ENCODE measurements around the gene SLCO3A1. TPM values are rescaled to one million over a fixed set of nuclear protein-coding genes. Genes with fewer than 3 reads are reported as not detected.
A peak's percentile ranks its signal among the peaks of the same experiment; 100 is the strongest.

SLCO3A1 gene
- total RNA-seq, 2 experiments from 2014 or later = 8.5 to 40.0 TPM

GRCh38 chr15:92097474-92098178, 244.1 kb downstream of the SLCO3A1 start:
- no peaks in the 10 kb centered on the region for H4K20me1 ChIP-seq (ENCODE audit: insufficient read depth, low read length)
- ChIA-PET POLR2A (no interaction called here), CTCF (ENCODE audit: unreplicated experiment) (no interaction called here)
- TF ChIP-seq EZH2phosphoT487 (IDR thresholded peaks at IDR 0.05; ENCODE audit: borderline replicate concordance, low read depth, low read length) (no peak), CTCF (conservative IDR thresholded peaks at IDR 0.05; ENCODE audit: low read length) (peak; percentile 73)
- no peak overlapping the region for H2AFZ ChIP-seq (ENCODE audit: low read length)
- H3K4me2 ChIP-seq (ENCODE audit: low read length) = no peak overlapping the region
- H3K4me3 ChIP-seq (ENCODE audit: low read depth, low read length, poor library complexity, severe bottlenecking) = no peak overlapping the region
- H3K79me2 ChIP-seq (ENCODE audit: insufficient read depth, low read depth, low read length) = no peaks in the 10 kb centered on the region
- H3K9me3 ChIP-seq (ENCODE audit: low read length) = no peaks in the 10 kb centered on the region
- peaks cover 19% of the 10 kb centered on the region for H3K4me1 ChIP-seq (ENCODE audit: insufficient read depth, low read length, poor library complexity, severe bottlenecking)
- no peaks in the 10 kb centered on the region for H3K9me2 ChIP-seq (ENCODE audit: insufficient read depth, low read length)
- DNase-seq (ENCODE audit: low spot score) = peak; percentile 44
- H3K36me3 ChIP-seq (ENCODE audit: insufficient read depth, low read length) = peaks cover 16% of the 10 kb centered on the region
- no TSS peak for BruUV-seq (replicated peaks)
- no peak overlapping the region for H3K27ac ChIP-seq (ENCODE audit: low read depth, low read length, poor library complexity, severe bottlenecking)
- intact Hi-C loops (cut with micrococcal nuclease; ENCODE audit: unreplicated experiment) = loop anchor here (2.0 to 5.0 kb wide), 2 partner anchors 285 to 620 kb away; no protein-coding TSS in a partner anchor

GRCh38 chr15:92098869-92099268, 245.4 kb downstream of the SLCO3A1 start:
- Histone ChIP-seq H3K4me1 (ENCODE audit: insufficient read depth, low read length, poor library complexity, severe bottlenecking) (peaks cover 19% of the 10 kb centered on the region), H2AFZ (ENCODE audit: low read length) (no peak overlapping the region), H3K79me2 (ENCODE audit: insufficient read depth, low read depth, low read length) (no peaks in the 10 kb centered on the region), H3K9me3 (ENCODE audit: low read length) (no peaks in the 10 kb centered on the region), H3K27ac (ENCODE audit: low read depth, low read length, poor library complexity, severe bottlenecking) (no peak overlapping the region), H3K9me2 (ENCODE audit: insufficient read depth, low read length) (no peaks in the 10 kb centered on the region), H4K20me1 (ENCODE audit: insufficient read depth, low read length) (no peaks in the 10 kb centered on the region), H3K4me3 (ENCODE audit: low read depth, low read length, poor library complexity, severe bottlenecking) (no peak overlapping the region), H3K36me3 (ENCODE audit: insufficient read depth, low read length) (peaks cover 16% of the 10 kb centered on the region), H3K4me2 (ENCODE audit: low read length) (no peak overlapping the region)
- BruUV-seq (replicated peaks) = no TSS peak
- intact Hi-C loops (cut with micrococcal nuclease; ENCODE audit: unreplicated experiment) = loop anchor here (5.0 kb wide), 1 partner anchor 618 kb away; no protein-coding TSS in a partner anchor
- DNase-seq (ENCODE audit: low spot score) = no peak
- ChIA-PET POLR2A (no interaction called here), CTCF (ENCODE audit: unreplicated experiment) (no interaction called here)
- TF ChIP-seq EZH2phosphoT487 (IDR thresholded peaks at IDR 0.05; ENCODE audit: borderline replicate concordance, low read depth, low read length) (no peak), CTCF (conservative IDR thresholded peaks at IDR 0.05; ENCODE audit: low read length) (no peak)

GRCh38 chr15:92100301-92100700, 246.8 kb downstream of the SLCO3A1 start:
- BruUV-seq (replicated peaks) = no TSS peak
- Histone ChIP-seq H3K4me2 (ENCODE audit: low read length) (no peak overlapping the region), H3K9me3 (ENCODE audit: low read length) (no peaks in the 10 kb centered on the region), H3K4me1 (ENCODE audit: insufficient read depth, low read length, poor library complexity, severe bottlenecking) (peaks cover 18% of the 10 kb centered on the region), H2AFZ (ENCODE audit: low read length) (no peak overlapping the region), H3K4me3 (ENCODE audit: low read depth, low read length, poor library complexity, severe bottlenecking) (no peak overlapping the region), H3K27ac (ENCODE audit: low read depth, low read length, poor library complexity, severe bottlenecking) (no peak overlapping the region), H4K20me1 (ENCODE audit: insufficient read depth, low read length) (no peaks in the 10 kb centered on the region), H3K9me2 (ENCODE audit: insufficient read depth, low read length) (no peaks in the 10 kb centered on the region), H3K36me3 (ENCODE audit: insufficient read depth, low read length) (peaks cover 16% of the 10 kb centered on the region), H3K79me2 (ENCODE audit: insufficient read depth, low read depth, low read length) (no peaks in the 10 kb centered on the region)
- no peak for DNase-seq (ENCODE audit: low spot score)
- intact Hi-C loops (cut with micrococcal nuclease; ENCODE audit: unreplicated experiment) = no loop called here
- ChIA-PET CTCF (ENCODE audit: unreplicated experiment) (no interaction called here), POLR2A (no interaction called here)
- no peak for TF ChIP-seq EZH2phosphoT487 (IDR thresholded peaks at IDR 0.05; ENCODE audit: borderline replicate concordance, low read depth, low read length)
- no peak for TF ChIP-seq CTCF (conservative IDR thresholded peaks at IDR 0.05; ENCODE audit: low read length)
